ENCODE measurements around the gene FAAP20.

Gene FAAP20

DNA sequence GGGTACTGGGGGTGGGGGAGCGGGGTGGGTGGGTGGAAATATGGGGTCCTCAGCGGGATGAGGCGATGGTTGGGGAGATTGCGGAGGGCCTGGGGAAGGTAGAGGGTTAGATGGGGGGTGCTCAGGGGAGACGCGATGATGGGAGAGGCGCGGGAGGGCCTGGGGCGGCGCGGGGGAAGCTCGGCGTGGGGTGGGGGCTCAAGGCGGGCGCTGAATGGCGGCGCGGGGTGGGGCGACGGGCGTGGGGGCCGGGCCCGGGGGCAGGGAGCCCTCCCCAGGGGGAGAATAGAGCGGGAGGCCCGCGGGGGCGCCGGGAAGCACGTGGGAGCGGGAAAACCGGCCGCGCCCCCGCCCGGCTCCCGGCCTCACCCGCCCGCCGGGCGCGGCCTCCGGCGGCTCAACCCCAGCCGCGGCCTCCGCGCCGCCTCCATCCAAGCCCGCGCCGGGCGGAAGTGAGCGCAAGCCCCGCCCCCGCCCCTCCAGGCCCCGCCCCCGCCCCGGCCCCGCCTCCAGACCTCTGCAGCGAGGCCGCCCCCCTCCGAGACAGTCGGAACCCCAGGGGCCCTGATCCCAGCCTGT, at the start of gene FAAP20:
TSS of gene FAAP20 (minus strand) at position 454 of the 579 bp plus-strand sequence. CDS start at position 431, 23 bp downstream.
- DNase-seq: peak; percentile 17

DNA sequence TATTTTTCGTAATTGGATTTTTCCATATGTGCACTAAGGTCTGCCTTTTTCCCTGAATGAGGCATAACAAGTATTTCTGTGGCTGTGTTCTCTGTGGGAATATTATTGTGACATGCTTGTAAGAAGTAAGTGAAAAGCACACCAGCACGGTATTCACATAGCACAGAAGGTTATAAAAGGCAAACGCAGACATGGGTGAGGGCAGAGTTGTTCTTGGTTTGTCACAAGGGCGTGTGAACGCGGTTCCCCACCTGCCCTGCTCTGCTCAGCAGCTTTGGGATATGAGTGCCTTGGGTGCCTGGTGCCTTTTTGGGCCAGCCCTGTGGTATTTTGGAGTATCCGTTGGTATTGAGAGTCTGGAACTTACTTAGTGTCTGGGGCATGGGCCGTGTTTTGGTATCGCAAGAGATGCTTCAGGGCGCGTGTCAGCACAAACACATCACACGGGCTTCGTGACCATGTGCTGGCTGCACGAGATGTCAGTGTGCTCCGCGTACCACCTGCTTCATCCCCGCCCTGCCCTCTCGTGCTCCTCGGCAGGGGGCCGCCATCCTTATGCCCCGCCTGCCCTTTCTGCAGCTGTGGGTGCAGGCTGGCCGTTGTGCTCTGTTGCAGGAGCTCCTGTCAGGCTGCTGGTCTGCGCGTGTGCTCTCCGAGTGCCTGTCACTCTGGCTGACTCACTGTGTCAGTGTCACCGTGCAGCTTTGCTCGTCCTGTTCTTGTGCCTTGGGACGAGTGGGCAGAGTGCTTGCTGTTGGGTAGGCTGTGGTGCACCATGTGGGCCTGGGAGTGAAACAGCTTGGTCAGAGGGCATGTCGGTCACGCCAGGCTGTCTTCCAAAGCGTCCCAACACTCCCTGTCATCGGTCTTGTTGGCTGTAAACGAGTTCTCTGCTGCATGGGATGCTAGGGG, 48.5 kb upstream of the FAAP20 start:
- no peak for DNase-seq

DNA sequence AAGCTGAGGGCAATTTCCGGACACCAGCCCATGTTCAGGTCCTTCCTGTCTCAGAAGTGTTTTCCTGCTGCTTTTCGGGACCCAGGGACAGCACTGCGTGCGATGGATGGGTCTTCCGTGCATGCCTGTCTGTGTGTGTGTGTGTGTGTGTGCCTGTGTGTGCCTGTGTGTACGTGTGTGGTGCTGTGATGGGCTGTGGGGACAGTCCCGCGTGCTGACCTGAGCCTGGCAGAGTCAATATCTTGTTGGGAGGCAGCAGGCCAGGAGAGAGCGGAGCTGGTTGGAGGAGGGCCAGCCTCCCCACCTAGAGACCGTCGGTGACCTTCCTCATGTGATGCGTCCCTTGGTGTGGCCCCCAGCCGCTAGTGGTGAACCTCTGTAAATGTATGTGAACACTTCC, 47.2 kb upstream of the FAAP20 start:
- no peak for DNase-seq

- no peak for DNase-seq
Measured at GRCh38 chr1:2240270-2241156, 45.9 kb upstream of the FAAP20 start.

- no peak for DNase-seq
Measured at GRCh38 chr1:2239384-2239985, 44.9 kb upstream of the FAAP20 start.

DNA sequence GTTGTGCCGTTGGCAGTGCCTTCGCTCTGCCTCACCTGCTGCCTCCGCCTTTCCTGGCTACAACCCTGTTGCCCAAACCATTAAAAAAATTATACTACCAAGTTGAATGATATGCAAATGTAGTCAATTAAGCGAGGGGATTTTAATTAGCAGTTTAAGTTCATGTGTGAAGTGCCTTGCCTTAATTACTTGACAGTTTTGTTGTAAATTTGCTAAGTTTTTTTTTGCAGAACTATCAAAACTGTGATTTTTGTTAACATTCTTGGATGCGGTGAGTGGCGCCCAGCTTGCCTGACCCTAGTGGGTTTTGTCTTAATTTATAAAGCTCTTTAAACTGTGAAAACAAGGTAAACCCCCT, 44.4 kb upstream of the FAAP20 start:
- DNase-seq: no peak

DNA sequence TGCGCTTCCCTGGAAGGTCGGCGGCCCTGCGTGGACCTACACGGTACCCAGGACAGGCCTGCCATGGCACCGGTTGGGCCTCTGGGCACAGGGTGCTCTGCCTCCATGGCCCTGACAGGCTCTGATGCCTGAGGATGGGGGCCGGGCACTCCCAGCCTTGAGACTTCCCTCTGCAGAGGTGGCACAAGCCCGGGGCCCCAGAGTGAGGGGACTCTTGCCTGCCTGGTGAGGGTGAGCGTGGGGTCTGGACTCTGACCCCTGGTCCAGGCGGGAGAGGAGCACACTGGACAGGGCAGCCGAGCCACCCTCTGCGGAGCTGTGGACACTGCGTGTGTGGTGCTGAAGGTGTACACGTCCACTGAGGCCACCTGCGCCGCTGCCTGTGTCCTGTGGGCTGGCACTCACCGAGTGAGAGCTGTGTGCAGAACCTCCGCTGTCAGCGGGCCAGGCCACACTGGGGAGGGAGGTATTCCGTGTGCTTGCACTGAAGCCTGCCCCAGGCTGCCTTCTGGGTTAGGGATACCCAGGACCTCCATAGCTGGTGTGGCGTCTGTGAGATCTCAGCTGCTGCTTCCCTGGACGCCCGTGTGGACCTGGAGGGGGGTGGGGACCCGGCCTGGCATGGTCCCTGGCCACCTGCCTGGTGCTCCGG, 43.9 kb upstream of the FAAP20 start:
- DNase-seq: no peak

DNA sequence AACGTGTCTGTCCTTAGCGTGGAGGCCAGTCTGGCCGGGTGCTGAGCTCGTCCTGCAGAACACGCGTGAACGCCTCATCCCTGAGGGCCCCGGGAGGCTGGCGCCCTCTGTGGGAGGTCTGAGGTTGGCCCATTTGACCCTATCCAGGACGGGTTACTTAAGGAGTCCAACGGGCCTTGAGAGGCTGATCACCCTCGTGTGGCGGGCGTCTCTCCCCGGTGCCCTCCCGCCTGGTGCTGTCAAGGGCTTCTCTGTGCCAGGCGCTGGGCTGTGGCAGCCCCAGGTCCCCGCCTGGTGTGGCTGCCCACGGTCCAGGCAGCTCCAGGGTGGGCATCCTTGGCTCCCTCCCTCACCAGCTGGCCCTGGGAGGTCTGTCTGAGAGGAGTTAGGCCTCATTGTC, 43.2 kb upstream of the FAAP20 start:
- DNase-seq: no peak

DNA sequence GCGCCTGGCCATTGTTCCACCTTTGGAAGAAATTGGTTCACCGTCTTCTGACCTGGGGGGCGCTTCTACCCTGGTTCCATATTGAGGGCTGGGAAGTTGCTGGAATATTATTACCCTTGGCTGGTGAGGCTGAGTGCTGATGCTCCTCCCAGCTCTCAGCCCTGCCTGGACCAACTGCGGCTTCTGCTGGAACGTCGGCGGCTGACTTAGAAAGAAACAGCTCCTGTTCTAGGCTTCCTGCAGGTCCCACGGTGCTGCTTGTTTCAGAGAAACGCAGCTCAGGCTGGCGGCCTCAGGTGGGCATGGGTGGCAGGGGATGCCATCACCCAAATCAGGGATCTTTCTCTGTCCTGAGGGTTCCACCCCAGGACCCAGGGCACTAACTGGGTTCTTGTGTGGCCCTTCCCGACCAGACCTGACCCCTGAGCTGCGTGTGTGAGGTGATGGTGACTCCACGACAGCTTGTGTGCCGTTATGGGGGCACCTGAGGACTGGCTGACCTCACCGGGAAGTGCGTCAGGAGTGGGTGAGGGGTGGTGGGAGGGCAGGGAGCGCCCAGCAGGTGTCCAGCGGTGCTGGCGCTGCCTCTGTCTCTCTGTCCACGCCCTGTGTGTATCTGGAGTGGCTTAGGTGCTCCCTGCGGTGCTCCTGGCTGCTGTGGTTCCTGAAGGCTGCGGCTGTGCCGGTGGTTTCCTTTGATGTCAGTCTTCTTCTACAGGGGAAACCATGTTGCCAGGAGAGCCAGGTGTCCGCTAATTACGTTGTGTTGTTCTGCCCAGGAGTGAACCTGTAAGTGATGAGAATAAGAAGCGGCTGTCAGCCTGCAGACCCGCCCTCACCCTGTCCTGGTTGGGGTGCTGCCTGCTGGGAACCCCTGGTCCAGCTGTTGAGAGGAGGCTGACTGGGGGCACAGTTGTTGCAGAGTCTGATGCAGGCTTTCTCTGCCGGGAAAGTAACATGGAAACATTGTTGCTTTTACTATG, 42.4 kb upstream of the FAAP20 start:
- DNase-seq: no peak

DNA sequence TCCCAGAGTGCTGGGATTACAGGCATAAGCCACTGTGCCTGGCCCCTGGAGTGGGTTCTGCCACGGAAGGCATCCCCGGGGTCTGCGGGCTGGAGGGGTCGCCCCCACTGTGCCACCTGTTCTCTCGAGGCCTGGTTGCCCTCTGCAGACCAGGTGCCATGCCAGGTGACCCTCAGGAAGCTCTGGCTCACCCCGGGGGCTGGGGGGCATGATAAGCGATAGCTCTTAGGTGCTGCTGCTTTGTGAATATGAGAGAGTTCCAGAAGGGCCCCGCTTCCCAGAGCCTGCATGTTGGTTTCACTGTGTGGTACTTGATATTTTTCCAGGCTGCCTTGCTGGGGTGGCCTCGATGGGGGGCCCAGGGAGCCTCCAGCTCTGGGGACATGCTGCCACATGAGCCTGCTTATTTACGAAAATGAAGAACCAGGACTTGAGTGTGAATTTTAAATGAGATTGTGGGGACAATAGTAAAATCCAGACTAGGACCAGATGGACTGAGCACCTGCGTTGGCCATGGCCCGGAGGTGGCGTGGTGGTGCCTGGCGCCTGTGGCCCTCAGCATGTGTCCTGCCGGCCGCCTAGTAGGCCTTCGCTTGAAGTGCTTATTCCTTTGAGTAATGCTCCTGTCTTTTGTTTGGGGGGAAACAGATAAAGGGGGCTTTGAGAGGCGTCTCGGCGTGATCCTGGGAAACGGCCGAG, 40.9 kb upstream of the FAAP20 start:
- no peak for DNase-seq

DNA sequence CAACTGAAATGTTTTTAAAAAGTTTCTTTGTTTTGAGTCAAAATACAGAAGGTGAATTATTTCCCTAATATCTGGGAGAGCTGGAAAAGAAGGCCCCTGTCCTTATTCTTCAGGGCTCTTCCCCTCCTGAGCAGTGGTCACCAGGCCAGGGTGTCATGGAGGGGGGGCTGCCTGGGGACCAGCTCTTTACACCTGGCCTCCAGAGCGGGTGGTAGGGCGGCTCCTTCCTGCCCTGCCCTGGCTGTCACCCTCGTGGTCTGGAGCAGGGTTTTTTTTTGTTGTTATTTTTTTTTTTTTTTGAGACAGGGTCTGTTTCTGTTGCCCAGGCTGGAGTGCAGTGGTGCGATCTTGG, 40.2 kb upstream of the FAAP20 start:
- no peak for DNase-seq

DNA sequence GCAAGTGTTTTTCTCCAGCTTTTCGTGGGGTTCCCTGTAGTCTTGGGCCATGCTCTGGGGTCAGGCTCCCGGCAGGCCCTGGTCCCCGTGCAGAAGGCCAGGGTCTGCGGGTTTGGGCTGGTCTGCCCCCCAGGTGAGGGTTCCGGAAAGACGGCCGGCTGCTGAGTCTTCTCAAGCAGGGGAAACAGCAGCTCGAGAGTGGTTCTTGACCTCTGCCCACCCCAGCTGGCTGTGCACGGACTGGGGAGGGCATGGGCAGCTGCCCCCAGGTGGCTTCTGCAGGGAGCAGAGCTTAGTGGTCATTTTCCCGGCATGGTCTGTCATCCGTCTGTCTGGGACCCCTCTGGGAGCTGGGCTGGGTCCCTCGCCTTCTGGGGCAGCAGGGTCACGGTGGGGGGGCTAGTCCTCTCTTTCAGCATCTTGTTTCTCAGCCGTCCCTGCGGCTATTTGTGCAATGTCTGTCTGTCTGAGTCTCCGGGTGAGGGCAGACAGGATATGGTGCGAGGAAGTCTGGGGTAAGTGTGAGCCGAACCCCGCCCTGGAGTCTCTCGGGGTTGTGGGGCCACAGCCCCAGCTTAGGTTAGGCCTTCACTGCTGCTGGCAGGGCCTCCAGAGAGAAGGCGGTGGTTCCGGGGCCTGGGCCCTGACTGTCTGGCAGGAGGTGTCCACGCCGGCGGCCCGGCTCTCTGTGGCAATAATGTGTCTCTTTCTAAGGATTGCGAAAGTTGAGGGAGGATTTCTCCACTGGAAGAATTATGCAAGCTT, 39.6 kb upstream of the FAAP20 start:
- DNase-seq: peak; percentile 85

DNA sequence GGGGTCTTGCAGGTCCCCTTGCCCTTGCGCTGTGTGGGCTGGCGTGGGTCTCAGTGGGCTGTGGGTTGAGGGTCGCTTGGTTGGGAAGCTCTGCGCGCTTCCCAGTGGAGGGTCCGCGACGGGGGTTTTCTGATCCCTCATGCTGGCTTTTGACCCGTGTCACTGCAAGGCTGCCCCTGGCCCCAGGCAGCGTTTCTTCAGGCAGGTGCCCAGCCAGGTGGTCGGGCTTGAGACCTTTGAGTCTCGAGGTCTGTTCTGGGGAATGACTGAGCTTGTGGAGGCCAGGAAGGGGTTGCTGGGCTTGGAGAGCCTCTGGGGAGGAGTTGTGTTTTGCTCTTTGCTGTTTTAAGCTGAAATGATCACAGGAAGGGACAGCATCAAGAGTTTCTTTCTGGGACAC, 38.9 kb upstream of the FAAP20 start:
- no peak for DNase-seq

DNA sequence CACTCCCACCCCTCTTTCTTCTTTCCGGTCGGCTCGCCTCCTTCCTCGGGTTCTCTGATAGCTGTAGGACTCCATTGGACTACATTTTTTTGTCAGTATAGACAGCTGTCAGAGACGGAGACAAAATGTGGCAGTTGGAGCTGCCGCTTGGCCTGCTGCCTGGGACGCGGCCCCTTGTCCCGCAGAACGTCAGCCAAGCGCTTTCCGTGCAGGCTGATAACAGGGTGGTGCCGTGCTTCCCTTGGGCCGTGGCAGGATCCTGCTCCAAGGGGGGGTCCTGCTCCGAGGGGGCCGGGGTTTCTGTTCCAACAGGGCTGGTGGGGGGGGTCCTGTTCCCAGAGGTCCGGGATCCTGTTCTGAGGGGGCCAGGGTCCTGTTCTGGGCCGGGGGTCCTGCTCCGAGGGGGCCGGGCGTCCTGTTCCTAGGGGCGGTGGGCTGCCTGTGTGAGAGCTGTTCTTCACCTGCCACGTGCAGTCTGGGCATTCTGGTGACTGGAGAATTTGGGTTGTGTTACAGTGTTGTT, 38.4 kb upstream of the FAAP20 start:
- no peak for DNase-seq

DNA sequence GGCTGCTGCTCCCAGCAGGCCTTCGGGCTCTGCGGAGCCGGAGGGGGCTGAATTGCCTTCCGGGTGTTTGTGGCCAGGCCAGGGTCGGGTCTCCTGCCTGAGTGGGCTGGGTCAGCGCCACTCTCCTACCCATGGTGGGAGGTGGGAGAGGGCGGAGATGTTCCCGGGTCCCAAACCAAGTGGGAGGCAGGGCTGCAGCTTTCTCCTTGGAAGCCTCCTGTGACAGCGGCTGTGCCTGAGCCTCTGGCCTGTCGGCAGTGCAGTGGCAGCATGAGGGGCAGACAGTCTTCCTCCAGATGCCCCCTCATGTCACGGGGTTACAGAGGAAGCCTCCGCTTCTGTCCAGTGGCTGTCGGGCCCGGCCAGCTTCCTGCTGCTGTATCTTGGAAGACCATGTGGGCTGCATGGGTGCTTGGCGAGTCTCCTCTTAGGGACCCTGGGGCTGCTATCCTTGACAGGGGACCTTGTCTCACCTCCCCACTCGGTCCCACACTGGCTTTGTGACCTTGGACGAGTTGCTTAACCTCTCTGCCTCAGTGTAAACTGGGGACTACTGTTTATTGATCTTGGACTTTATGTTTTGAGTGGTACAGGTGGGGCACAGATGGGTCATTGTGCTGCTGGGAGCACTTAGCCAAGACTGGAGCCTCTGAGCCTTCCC, 37.8 kb upstream of the FAAP20 start:
- no peak for DNase-seq

- DNase-seq: no peak
Measured at GRCh38 chr1:2231532-2232254, 37.1 kb upstream of the FAAP20 start.

DNA sequence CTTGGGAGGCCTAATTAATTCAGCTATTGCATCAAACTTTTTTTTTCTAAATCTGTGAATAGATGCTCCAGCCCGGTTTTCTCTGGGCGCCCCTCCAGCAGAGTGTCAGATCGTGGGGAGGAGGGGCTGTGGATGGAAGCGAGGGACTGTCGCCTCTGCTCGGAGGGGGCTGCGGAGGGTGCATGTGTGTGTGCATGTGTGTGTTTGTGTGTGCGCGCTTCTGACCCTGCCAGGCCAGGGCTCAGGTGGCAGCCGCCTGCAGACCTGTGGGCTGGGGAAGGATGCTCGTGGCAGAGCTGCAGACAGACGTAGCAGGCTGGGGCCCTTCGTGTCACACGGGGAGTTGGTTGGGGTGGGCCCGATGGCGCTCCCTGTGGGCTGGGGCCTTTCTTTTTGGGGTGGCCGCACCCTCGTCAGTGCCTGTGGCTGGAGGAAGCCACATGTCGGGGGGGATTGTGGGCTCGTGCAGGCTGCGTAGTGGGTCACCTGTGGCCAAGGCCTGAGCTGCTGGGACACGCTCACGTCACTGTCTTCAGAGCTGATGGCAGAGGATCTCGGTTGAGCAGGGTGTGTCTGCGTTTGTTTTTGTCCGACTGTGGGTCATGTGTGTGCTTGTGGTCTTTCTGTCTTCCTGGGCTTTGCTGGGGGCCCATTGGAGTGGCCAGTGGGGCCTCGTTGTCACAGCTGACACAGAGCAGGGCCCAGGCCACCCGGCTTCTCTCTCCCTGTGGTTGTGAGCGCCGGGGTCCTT, 36.4 kb upstream of the FAAP20 start:
- DNase-seq: no peak
